Panc1 (cell line): ENCODE results near the gene PHACTR2. TPM values are rescaled to one million over a fixed set of nuclear protein-coding genes. Genes with fewer than 3 reads are reported as not detected.

Experiments
- ATAC-seq: fragments of 200-7000 bp; cut with Tn5 transposase; 2 replicates; pipeline ENCODE4 v1.9.1; 2020; ENCODE audit warnings: mild to moderate bottlenecking, moderate library complexity
- BruUV-seq: library from RNA; stranded (reverse); fragments of 400-500 nt; replicated peaks from 2 replicates; lab custom pipeline; 2021; lab: Mats Ljungman, UMichigan
- CTCF ChIA-PET: fragments of 300-600 bp; sonication (Branson Sonifier 250); formaldehyde crosslinking; loops from one replicate; lab custom pipeline; 2022; ENCODE audit warnings: antibody characterized with exemption; lab: Charles Lee
- POLR2A ChIA-PET: fragments of 300-600 bp; sonication (Branson Sonifier 250); formaldehyde crosslinking; loops from one replicate; lab custom pipeline; 2022; ENCODE audit warnings: antibody characterized with exemption; lab: Charles Lee
- DNase-seq: peaks from one replicate; pipeline ENCODE4 v3.0.0-alpha.2; 2010; ENCODE audit warnings: low read depth, low spot score
- H3K27ac ChIP-seq: 2 replicates; pipeline ENCODE4 v1.5.1; 2011; ENCODE audit warnings: mild to moderate bottlenecking, low read length, inconsistent platforms
- H3K27me3 ChIP-seq: fragments of 200-500 bp; sonication (Bioruptor generic); 2 replicates; pipeline ENCODE4 v1.6.0; 2014; ENCODE audit warnings: low read length, inconsistent platforms; ENCODE audit not compliant: control insufficient read depth, insufficient read depth
- H3K36me3 ChIP-seq: fragments of 200-500 bp; sonication (Bioruptor generic); 2 replicates; pipeline ENCODE4 v1.5.1; 2014; ENCODE audit warnings: inconsistent platforms, mild to moderate bottlenecking, low read length, moderate library complexity; ENCODE audit not compliant: control insufficient read depth, insufficient read depth
- H3K4me1 ChIP-seq: 2 replicates; pipeline ENCODE4 v1.5.1; 2011; ENCODE audit warnings: inconsistent platforms, mild to moderate bottlenecking, low read length, moderate library complexity; ENCODE audit not compliant: control insufficient read depth, insufficient read depth
- H3K4me3 ChIP-seq, 2 experiments: 2 replicates each; pipeline ENCODE4 v1.5.1; 2011 to 2012; ENCODE audit warnings: low read depth in 2 of 2, low read length in 2 of 2, mild to moderate bottlenecking in 2 of 2, inconsistent platforms in 1 of 2, moderate library complexity in 1 of 2
- H3K9me3 ChIP-seq: fragments of 200-500 bp; sonication (Bioruptor generic); 2 replicates; pipeline ENCODE4 v1.5.1; 2014; ENCODE audit warnings: low read depth, mild to moderate bottlenecking, inconsistent platforms, low read length, moderate library complexity; ENCODE audit not compliant: control insufficient read depth, insufficient read depth
- POLR2AphosphoS5 ChIP-seq: IDR thresholded peaks from 2 replicates; pipeline ENCODE4 v1.6.1; 2012; ENCODE audit warnings: mild to moderate bottlenecking, low read depth, low read length, moderate library complexity
- SIN3A ChIP-seq: IDR thresholded peaks from 2 replicates; pipeline ENCODE4 v1.6.1; 2012; ENCODE audit warnings: low read depth, mild to moderate bottlenecking, low read length, moderate library complexity, borderline replicate concordance; ENCODE audit not compliant: insufficient read depth
- TCF7L2 ChIP-seq: IDR thresholded peaks from 2 replicates; pipeline ENCODE4 v1.6.1; 2011; ENCODE audit warnings: mild to moderate bottlenecking, low read depth, low read length, inconsistent platforms
- in situ Hi-C: cut with HindIII; loops from 2 replicates; pipeline ENCODE4 v1.10.0; 2016; ENCODE audit warnings: low sequenced_read_pairs, low pct_unique_long_range_greater_than_20kb
- intact Hi-C: fragments of 100-400 bp; cut with micrococcal nuclease; formaldehyde crosslinking; loops from one replicate; pipeline ENCODE4 v1.10.0; 2022; ENCODE audit not compliant: unreplicated experiment
- total RNA-seq: library from RNA; stranded (reverse); gene quantifications from one replicate; pipeline ENCODE4 v1.2.1, GENCODE V29; 2021; ENCODE audit not compliant: unreplicated experiment
- TF ChIP-seq, protein P1 (sequence below): fragments of 450-650 bp; IDR thresholded peaks from 2 replicates; pipeline ENCODE4 v1.5.1; 2017; ENCODE audit warnings: mild to moderate bottlenecking
- TF ChIP-seq, protein P2 (sequence below), 2 experiments: IDR thresholded peaks; 2 replicates each; pipeline ENCODE4 v1.6.1; 2011 to 2012; ENCODE audit warnings: low read depth in 2 of 2, control low read depth in 1 of 2, low read length in 1 of 2, mild to moderate bottlenecking in 1 of 2, moderate library complexity in 1 of 2; ENCODE audit not compliant: insufficient read depth in 1 of 2

The PHACTR2 gene
- total RNA-seq, 1 experiment from 2014 or later = 59.9 TPM

DNA sequence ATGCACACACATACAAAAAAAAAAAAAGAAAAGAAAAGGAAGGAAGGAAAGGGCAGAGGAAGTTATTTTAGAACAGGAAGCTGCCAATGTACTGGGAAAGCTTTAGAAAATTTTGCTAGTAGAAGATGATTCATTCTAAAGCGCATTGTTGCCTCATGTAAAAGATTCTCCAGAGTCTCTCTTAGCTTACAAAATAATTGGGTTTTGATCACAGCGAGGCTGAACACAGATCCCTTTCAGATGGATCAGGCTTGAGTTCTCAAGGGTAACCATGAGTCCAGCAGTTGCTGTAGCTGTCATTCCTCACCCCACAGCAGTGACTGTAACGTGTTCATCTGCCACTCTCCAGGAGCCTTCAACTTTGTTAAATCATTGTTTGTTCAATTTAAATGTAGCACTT lies 81.9 kb downstream of the PHACTR2 start:
- no peaks in the 10 kb centered on the region for H3K36me3 ChIP-seq
- no peak overlapping the region for H3K27ac ChIP-seq
- in situ Hi-C loops (no loop called here), intact Hi-C loops (no loop called here)
- no peak for ATAC-seq
- no peaks in the 10 kb centered on the region for H3K9me3 ChIP-seq
- BruUV-seq = no TSS peak
- H3K4me3 ChIP-seq = no peak overlapping the region
- no peaks in the 10 kb centered on the region; the same call in 1 of the 2 replicates for H3K4me1 ChIP-seq
- ChIA-PET POLR2A (no interaction called here), CTCF (no interaction called here)
- TF ChIP-seq POLR2AphosphoS5 (no peak), TCF7L2 (no peak), SIN3A (no peak)
- TF ChIP-seq, protein P1, sequence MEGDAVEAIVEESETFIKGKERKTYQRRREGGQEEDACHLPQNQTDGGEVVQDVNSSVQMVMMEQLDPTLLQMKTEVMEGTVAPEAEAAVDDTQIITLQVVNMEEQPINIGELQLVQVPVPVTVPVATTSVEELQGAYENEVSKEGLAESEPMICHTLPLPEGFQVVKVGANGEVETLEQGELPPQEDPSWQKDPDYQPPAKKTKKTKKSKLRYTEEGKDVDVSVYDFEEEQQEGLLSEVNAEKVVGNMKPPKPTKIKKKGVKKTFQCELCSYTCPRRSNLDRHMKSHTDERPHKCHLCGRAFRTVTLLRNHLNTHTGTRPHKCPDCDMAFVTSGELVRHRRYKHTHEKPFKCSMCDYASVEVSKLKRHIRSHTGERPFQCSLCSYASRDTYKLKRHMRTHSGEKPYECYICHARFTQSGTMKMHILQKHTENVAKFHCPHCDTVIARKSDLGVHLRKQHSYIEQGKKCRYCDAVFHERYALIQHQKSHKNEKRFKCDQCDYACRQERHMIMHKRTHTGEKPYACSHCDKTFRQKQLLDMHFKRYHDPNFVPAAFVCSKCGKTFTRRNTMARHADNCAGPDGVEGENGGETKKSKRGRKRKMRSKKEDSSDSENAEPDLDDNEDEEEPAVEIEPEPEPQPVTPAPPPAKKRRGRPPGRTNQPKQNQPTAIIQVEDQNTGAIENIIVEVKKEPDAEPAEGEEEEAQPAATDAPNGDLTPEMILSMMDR = no peak
- TF ChIP-seq, protein P2, sequence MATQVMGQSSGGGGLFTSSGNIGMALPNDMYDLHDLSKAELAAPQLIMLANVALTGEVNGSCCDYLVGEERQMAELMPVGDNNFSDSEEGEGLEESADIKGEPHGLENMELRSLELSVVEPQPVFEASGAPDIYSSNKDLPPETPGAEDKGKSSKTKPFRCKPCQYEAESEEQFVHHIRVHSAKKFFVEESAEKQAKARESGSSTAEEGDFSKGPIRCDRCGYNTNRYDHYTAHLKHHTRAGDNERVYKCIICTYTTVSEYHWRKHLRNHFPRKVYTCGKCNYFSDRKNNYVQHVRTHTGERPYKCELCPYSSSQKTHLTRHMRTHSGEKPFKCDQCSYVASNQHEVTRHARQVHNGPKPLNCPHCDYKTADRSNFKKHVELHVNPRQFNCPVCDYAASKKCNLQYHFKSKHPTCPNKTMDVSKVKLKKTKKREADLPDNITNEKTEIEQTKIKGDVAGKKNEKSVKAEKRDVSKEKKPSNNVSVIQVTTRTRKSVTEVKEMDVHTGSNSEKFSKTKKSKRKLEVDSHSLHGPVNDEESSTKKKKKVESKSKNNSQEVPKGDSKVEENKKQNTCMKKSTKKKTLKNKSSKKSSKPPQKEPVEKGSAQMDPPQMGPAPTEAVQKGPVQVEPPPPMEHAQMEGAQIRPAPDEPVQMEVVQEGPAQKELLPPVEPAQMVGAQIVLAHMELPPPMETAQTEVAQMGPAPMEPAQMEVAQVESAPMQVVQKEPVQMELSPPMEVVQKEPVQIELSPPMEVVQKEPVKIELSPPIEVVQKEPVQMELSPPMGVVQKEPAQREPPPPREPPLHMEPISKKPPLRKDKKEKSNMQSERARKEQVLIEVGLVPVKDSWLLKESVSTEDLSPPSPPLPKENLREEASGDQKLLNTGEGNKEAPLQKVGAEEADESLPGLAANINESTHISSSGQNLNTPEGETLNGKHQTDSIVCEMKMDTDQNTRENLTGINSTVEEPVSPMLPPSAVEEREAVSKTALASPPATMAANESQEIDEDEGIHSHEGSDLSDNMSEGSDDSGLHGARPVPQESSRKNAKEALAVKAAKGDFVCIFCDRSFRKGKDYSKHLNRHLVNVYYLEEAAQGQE (IDR thresholded peaks at IDR 0.05; ENCODE audit: insufficient read depth in 1 of 2, low read depth in 2 of 2, low read length in 1 of 2) = no peak
- no peaks in the 10 kb centered on the region for H3K27me3 ChIP-seq
- no peak for DNase-seq

DNA sequence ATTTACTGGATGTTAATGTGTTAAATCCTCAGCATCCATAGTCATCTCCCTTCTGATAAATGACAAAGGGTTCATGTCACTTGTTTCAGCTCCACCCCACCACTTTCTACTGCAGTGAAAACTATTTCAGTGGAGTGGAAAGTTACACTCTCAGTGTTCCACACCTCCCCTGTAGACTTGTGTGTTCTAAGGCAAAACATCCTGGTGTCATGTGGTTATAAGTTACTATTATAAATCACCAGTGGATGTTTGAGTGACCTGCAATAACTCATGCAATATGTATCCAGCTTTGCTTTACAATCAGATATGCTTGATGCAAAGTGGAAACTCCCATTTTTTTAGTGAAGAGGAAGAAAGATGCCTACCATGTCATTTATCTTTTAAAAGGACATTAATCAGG lies 83.3 kb downstream of the PHACTR2 start:
- Histone ChIP-seq H3K4me3 (no peak overlapping the region), H3K36me3 (no peaks in the 10 kb centered on the region), H3K27ac (no peak overlapping the region), H3K27me3 (no peaks in the 10 kb centered on the region), H3K4me1 (no peaks in the 10 kb centered on the region), H3K9me3 (no peaks in the 10 kb centered on the region)
- TF ChIP-seq, protein P1 = no peak
- TF ChIP-seq POLR2AphosphoS5 (no peak), TCF7L2 (no peak), SIN3A (no peak)
- TF ChIP-seq, protein P2 (IDR thresholded peaks at IDR 0.05; ENCODE audit: insufficient read depth in 1 of 2, low read depth in 2 of 2, low read length in 1 of 2) = no peak
- BruUV-seq = no TSS peak
- intact Hi-C loops (no loop called here), in situ Hi-C loops (no loop called here)
- no peak for ATAC-seq
- ChIA-PET POLR2A (no interaction called here), CTCF (no interaction called here)
- DNase-seq = no peak
